Measurements from ENCODE around the gene TTBK1.

DNA sequence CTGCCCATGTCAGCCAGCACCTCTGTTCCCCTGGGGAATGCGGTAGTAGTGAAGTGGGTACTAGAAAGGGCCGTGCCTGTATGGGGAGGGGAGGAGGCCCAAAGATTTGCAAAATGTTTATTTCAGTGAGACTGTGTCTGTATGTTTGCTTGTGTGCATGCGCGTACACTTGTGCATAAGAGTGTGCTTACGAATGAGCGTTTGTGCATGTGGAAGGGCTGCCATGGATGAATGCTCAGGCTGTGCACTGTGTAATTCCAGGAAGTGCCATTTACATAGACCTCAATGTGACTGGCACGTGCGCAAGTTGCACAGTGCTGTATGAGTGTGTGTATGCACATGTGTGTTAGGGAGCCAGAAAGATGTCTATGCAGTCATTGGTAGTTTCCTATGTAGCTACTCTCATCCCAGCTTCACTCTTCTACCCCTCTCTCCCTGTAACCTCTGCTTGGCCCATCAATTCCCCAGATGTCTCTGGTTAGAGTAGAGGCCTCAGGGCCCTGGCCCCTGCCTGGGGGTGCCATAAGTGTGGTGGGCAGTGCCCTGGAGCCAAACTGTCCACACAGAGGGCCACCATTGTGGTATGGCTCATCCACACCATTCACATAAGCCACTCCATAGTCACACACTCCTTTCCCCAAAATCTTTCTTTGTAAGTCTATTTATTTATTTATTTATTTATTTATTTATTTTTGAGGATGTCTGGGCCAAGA, 28.0 kb downstream of the TTBK1 start:
- TF ChIP-seq, protein P1, sequence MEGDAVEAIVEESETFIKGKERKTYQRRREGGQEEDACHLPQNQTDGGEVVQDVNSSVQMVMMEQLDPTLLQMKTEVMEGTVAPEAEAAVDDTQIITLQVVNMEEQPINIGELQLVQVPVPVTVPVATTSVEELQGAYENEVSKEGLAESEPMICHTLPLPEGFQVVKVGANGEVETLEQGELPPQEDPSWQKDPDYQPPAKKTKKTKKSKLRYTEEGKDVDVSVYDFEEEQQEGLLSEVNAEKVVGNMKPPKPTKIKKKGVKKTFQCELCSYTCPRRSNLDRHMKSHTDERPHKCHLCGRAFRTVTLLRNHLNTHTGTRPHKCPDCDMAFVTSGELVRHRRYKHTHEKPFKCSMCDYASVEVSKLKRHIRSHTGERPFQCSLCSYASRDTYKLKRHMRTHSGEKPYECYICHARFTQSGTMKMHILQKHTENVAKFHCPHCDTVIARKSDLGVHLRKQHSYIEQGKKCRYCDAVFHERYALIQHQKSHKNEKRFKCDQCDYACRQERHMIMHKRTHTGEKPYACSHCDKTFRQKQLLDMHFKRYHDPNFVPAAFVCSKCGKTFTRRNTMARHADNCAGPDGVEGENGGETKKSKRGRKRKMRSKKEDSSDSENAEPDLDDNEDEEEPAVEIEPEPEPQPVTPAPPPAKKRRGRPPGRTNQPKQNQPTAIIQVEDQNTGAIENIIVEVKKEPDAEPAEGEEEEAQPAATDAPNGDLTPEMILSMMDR (IDR thresholded peaks at IDR 0.05) = no peak
- TF ChIP-seq POLR2A (IDR thresholded peaks at IDR 0.05) = peak; percentile 14
